OCI-LY3 (cell line): ENCODE measurements around the gene HS6ST2.

Experiments used
- H2AFZ ChIP-seq: fragments of 200-600, 300-600 bp; shearing (Covaris generic); 2 replicates; pipeline ENCODE4 v1.6.0; 2014; ENCODE audit warnings: antibody characterized with exemption, low read depth, low read length
- H3K27ac ChIP-seq: fragments of 200-600, 300-600 bp; sonication (generic); 2 replicates; pipeline ENCODE4 v1.5.1; 2014; ENCODE audit warnings: mild to moderate bottlenecking, low read length, moderate library complexity, mixed read lengths
- H3K27me3 ChIP-seq: fragments of 200-600, 300-600 bp; sonication (generic); 2 replicates; pipeline ENCODE4 v1.6.1; 2014; ENCODE audit warnings: low read depth, low read length, mixed read lengths
- H3K36me3 ChIP-seq: fragments of 200-600, 300-600 bp; sonication (generic); replicated peaks from 2 replicates; pipeline ENCODE3; 2014; ENCODE audit warnings: low read depth, low read length, mixed read lengths
- H3K4me1 ChIP-seq: fragments of 300-600, 200-600 bp; sonication (generic); 2 replicates; pipeline ENCODE4 v1.6.1; 2014; ENCODE audit warnings: low read length, mixed read lengths
- H3K4me2 ChIP-seq: fragments of 200-600, 300-600 bp; sonication (generic); 2 replicates; pipeline ENCODE4 v1.6.1; 2014; ENCODE audit warnings: low read length, mixed read lengths
- H3K4me3 ChIP-seq: fragments of 300-600, 200-600 bp; sonication (generic); 2 replicates; pipeline ENCODE4 v1.5.1; 2014; ENCODE audit warnings: antibody characterized with exemption, mild to moderate bottlenecking, low read length, moderate library complexity
- H3K79me2 ChIP-seq: fragments of 300-600, 200-600 bp; shearing (Covaris generic); 2 replicates; pipeline ENCODE4 v1.6.1; 2014; ENCODE audit warnings: mild to moderate bottlenecking, low read length, mixed read lengths
- H3K9ac ChIP-seq: fragments of 300-600, 200-600 bp; shearing (Covaris generic); 2 replicates; pipeline ENCODE4 v1.6.0; 2014; ENCODE audit warnings: mild to moderate bottlenecking, low read length, moderate library complexity
- H3K9me3 ChIP-seq: fragments of 200-600, 300-600 bp; shearing (Covaris generic); 2 replicates; pipeline ENCODE4 v1.6.1; 2014; ENCODE audit warnings: low read length, mixed read lengths; ENCODE audit not compliant: insufficient read depth
- H4K20me1 ChIP-seq: fragments of 200-600, 300-600 bp; sonication (generic); 2 replicates; pipeline ENCODE4 v1.6.1; 2016; ENCODE audit warnings: low read length, mixed read lengths; ENCODE audit not compliant: insufficient read depth
- CTCF ChIP-seq: fragments of 200-600, 300-600 bp; sonication (generic); IDR thresholded peaks from 2 replicates; pipeline ENCODE4 v1.5.1; 2014; ENCODE audit warnings: antibody characterized with exemption, low read length, low read depth
- EZH2phosphoT487 ChIP-seq: fragments of 200-600 bp; shearing (Covaris generic); IDR thresholded peaks from 2 replicates; pipeline ENCODE4 v1.6.1; 2018; ENCODE audit warnings: antibody characterized with exemption, mixed run types, low read depth

Gene HS6ST2

GRCh38 chrX:132708529-132708928 is 249.9 kb downstream of the HS6ST2 start:
- Histone ChIP-seq H3K27me3 (no peaks in the 10 kb centered on the region), H3K9ac (no peak overlapping the region), H3K79me2 (no peaks in the 10 kb centered on the region), H3K9me3 (no peaks in the 10 kb centered on the region), H3K4me1 (no peaks in the 10 kb centered on the region), H4K20me1 (no peaks in the 10 kb centered on the region), H3K27ac (no peak overlapping the region), H2AFZ (no peak overlapping the region), H3K4me3 (no peak overlapping the region), H3K36me3 (no peaks in the 10 kb centered on the region), H3K4me2 (no peak overlapping the region)
- TF ChIP-seq EZH2phosphoT487: no peak
- no peak for TF ChIP-seq CTCF

- H3K4me2 ChIP-seq: no peak overlapping the region
- H3K4me3 ChIP-seq: no peak overlapping the region
- no peak overlapping the region for H3K27ac ChIP-seq
- peaks cover 10% of the 10 kb centered on the region for H3K4me1 ChIP-seq
- no peaks in the 10 kb centered on the region for H3K27me3 ChIP-seq
- no peaks in the 10 kb centered on the region for H4K20me1 ChIP-seq
- H2AFZ ChIP-seq: no peak overlapping the region
- no peaks in the 10 kb centered on the region for H3K36me3 ChIP-seq
- no peaks in the 10 kb centered on the region for H3K9me3 ChIP-seq
- no peak for TF ChIP-seq CTCF
- no peak for TF ChIP-seq EZH2phosphoT487
- no peak overlapping the region for H3K9ac ChIP-seq
- H3K79me2 ChIP-seq: no peaks in the 10 kb centered on the region
These were observed 253.7 kb downstream of the HS6ST2 start for GRCh38 chrX:132704769-132705168.

GRCh38 chrX:132694382-132694781 is 264.0 kb downstream of the HS6ST2 start:
- H3K27me3 ChIP-seq: no peaks in the 10 kb centered on the region

GRCh38 chrX:132692526-132692925 is 265.9 kb downstream of the HS6ST2 start:
- Histone ChIP-seq H4K20me1 (no peaks in the 10 kb centered on the region), H3K36me3 (no peaks in the 10 kb centered on the region), H3K9me3 (no peaks in the 10 kb centered on the region), H3K4me2 (no peak overlapping the region), H3K4me3 (no peak overlapping the region), H3K4me1 (no peaks in the 10 kb centered on the region), H3K27me3 (no peaks in the 10 kb centered on the region), H3K9ac (no peak overlapping the region), H3K79me2 (no peaks in the 10 kb centered on the region), H2AFZ (no peak overlapping the region), H3K27ac (no peak overlapping the region)
- TF ChIP-seq EZH2phosphoT487: no peak
- no peak for TF ChIP-seq CTCF

More at GRCh38 chrX:132694382-132694781, 264.0 kb downstream of the HS6ST2 start:
- H3K9me3 ChIP-seq: no peaks in the 10 kb centered on the region
- H3K79me2 ChIP-seq: no peaks in the 10 kb centered on the region
- no peaks in the 10 kb centered on the region for H4K20me1 ChIP-seq
- H3K9ac ChIP-seq: no peak overlapping the region
- no peaks in the 10 kb centered on the region for H3K4me1 ChIP-seq
- H3K27ac ChIP-seq: no peak overlapping the region
- TF ChIP-seq CTCF (no peak), EZH2phosphoT487 (no peak)
- H2AFZ ChIP-seq: no peak overlapping the region
- H3K4me2 ChIP-seq: no peak overlapping the region
- H3K36me3 ChIP-seq: no peaks in the 10 kb centered on the region
- no peak overlapping the region for H3K4me3 ChIP-seq
